Activated CD8-positive, alpha-beta T cell treated with anti-CD3 and anti-CD28 coated beads, Interleukin-2, amount 10 ng/mL, durations not matched to agents 7 days and 5 days (primary cell): ENCODE results near the gene AGL. TPM values are rescaled to one million over a fixed set of nuclear protein-coding genes. Genes with fewer than 3 reads are reported as not detected.

Source experiments
- ATAC-seq: fragments of 150-1000 bp; cut with Tn5 transposase; one replicate; pipeline ENCODE4 v1.10.0; 2021; ENCODE audit warnings: moderate library complexity
- CTCF ChIA-PET: fragments of 350-600 bp; sonication (Branson Sonifier 250); formaldehyde crosslinking; loops from one replicate; lab custom pipeline; 2021; ENCODE audit warnings: antibody characterized with exemption; lab: Charles Lee
- POLR2A ChIA-PET: fragments of 350-600 bp; sonication (Branson Sonifier 250); formaldehyde crosslinking; loops from one replicate; lab custom pipeline; 2021; ENCODE audit warnings: antibody characterized with exemption; lab: Charles Lee
- DNase-seq: peaks from one replicate; pipeline ENCODE4 v3.0.0-alpha.2; 2020
- H3K27ac Mint-ChIP-seq: one replicate; pipeline ENCODE4 v1.8.0; 2021; ENCODE audit warnings: mild to moderate bottlenecking, mixed read lengths
- H3K27me3 Mint-ChIP-seq: one replicate; pipeline ENCODE4 v1.8.0; 2021; ENCODE audit warnings: low read depth, mixed read lengths
- H3K36me3 Mint-ChIP-seq: one replicate; pipeline ENCODE4 v1.8.0; 2021; ENCODE audit warnings: low read depth, mixed read lengths
- H3K4me1 Mint-ChIP-seq: one replicate; pipeline ENCODE4 v1.8.0; 2021; ENCODE audit warnings: low read depth, mixed read lengths
- H3K4me3 Mint-ChIP-seq: one replicate; pipeline ENCODE4 v1.8.0; 2021; ENCODE audit warnings: mild to moderate bottlenecking, mixed read lengths
- H3K9me3 Mint-ChIP-seq: one replicate; pipeline ENCODE4 v1.8.0; 2022; ENCODE audit warnings: mixed read lengths; ENCODE audit not compliant: insufficient read depth
- total RNA-seq, 2 experiments: library from RNA; stranded (reverse); gene quantifications; one replicate each; pipeline ENCODE4 v1.2.3, GENCODE V29; 2021

Gene AGL
- total RNA-seq, result 10 to 100 TPM; 10.8 to 12.0 TPM

DNA sequence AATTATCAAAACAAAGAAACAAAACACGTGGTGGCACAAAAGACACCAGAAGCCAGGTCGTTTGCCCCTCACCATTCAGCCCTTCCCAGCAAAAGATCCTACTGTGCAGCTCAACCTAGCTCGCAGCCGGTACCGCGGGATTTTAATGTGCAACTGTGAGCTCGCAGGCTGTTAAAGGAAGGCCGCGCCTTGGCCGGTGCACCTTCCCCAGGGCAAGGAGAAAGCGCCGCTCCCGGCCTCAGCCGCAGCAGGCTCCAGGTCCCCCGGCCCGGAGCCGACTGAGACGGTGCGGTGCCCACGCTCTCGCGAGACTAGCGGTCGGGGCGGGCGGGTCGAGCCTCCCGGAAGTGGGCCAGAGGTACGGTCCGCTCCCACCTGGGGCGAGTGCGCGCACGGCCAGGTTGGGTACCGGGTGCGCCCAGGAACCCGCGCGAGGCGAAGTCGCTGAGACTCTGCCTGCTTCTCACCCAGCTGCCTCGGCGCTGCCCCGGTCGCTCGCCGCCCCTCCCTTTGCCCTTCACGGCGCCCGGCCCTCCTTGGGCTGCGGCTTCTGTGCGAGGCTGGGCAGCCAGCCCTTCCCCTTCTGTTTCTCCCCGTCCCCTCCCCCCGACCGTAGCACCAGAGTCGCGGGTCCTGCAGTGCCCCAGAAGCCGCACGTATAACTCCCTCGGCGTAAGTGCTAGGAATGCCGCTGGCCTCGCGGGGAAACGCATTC is at the start of gene AGL:
Gene AGL (plus strand): TSS at position 618 of the 715 bp plus-strand sequence. CDS start 682 bp downstream, outside the sequence.
- Mint-ChIP-seq H3K9me3 (no peaks in the 10 kb centered on the region), H3K4me3 (peak within 1 kb of the TSS; percentile 94), H3K36me3 (peaks cover 18% of the 10 kb centered on the region), H3K27ac (peak within 1 kb of the TSS; percentile 89), H3K27me3 (no peaks in the 10 kb centered on the region), H3K4me1 (peaks cover 22% of the 10 kb centered on the region)
- DNase-seq (peak; percentile 89), ATAC-seq (peak; percentile 99)
- ChIA-PET CTCF (interaction anchor here (0.9 kb wide), 1 partner anchor 9 kb away, joined by 3 read pairs; no protein-coding TSS in a partner anchor), POLR2A (interaction anchor here (0.6 to 1.7 kb wide), 6 partner anchors 11 to 359 kb away, joined by 3 to 7 read pairs (median 4); partner anchors contain the start of gene SLC35A3)

DNA sequence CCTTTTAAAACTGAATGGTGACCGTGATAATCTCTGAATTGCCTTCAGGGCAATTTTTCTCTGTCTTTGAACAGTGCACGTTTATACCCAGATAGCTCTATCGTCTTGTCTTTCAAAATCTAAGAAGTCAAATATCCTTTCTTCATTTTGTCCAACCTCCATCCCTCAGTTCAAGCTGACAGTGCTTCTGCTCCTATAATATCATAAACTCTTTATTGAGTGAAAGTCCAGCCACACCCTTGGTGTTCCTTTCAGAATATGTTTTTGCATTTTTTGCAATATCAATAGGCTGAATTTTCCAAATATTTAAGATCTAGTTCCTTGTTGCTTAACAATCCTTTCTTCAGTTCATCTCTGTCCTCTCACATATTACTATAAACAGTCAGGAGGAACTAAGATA is 48.6 kb upstream of the AGL start:
- no peaks in the 10 kb centered on the region for H3K9me3 Mint-ChIP-seq
- ChIA-PET CTCF (no interaction called here), POLR2A (no interaction called here)
- H3K4me1 Mint-ChIP-seq, result no peaks in the 10 kb centered on the region
- no peak overlapping the region for H3K27ac Mint-ChIP-seq
- ATAC-seq (no peak), DNase-seq (no peak)
- no peak overlapping the region for H3K4me3 Mint-ChIP-seq
- no peaks in the 10 kb centered on the region for H3K36me3 Mint-ChIP-seq
- H3K27me3 Mint-ChIP-seq, result peaks cover 18% of the 10 kb centered on the region

DNA sequence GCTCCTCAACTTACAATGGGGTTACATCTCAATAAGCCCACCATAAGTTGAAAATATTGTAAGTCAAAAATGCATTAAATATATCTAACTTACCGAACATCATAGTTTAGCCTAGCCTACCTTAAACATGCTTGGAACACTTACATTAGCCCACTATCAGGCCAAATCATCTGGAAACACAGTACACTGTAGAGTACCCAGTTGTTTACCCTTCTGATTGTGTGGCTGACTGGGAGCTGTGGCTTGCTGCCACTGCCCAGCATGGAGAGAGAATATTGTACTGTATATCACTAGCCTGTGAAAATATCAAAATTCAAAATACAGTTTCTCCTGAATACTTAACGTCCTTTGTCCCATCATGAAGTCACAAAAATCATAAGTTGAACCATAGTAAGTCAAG is 43.3 kb upstream of the AGL start:
- ATAC-seq (no peak), DNase-seq (no peak)
- CTCF ChIA-PET, result interaction anchor here (0.6 to 1.4 kb wide), 2 partner anchors 547 to 648 kb away, joined by 3 to 4 read pairs; no protein-coding TSS in a partner anchor
- Mint-ChIP-seq H3K36me3 (no peaks in the 10 kb centered on the region), H3K27me3 (peaks cover 7% of the 10 kb centered on the region), H3K9me3 (no peaks in the 10 kb centered on the region), H3K4me3 (no peak overlapping the region), H3K4me1 (peaks cover 13% of the 10 kb centered on the region), H3K27ac (no peak overlapping the region)
- POLR2A ChIA-PET, result no interaction called here

DNA sequence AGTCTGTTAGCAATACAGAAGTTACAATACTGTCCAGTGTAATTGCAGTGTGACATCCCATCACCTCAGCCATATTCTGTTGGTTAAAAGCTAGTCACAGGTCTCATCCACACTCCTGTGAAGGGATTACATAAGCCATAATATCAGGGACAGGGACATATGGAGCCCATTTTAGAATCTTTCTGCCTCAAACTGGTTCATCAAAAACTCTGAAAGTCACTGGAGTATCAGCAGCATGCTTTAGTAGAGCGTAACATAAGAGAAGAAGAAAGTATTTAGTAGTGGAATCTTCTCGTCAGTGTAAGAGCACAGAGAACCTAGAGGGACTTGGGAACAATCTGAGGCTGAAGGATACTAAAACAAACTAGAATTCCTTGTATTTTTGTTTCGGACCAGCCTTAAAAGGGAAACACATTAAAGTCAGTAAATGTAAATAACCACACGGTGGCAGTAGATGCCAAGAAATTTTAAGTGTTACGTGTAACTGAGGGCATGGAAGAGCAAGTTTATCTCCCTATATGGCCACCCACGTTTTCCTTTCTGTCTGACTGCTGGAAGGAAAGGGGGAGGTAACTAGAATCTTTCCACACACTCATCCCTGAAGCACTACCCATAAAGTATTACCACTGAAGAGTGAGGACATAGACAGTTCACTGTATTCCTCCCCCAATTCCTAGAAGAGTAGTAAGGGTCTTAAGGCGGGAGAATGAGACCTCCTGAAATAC is 41.6 kb upstream of the AGL start:
- DNase-seq (peak; percentile 64), ATAC-seq (peak; percentile 91)
- POLR2A ChIA-PET, result no interaction called here
- Mint-ChIP-seq H3K9me3 (no peaks in the 10 kb centered on the region), H3K4me3 (no peak overlapping the region), H3K4me1 (peaks cover 13% of the 10 kb centered on the region), H3K36me3 (no peaks in the 10 kb centered on the region), H3K27me3 (peaks cover 12% of the 10 kb centered on the region), H3K27ac (no peak overlapping the region)
- CTCF ChIA-PET, result interaction anchor here (0.7 to 1.3 kb wide), 2 partner anchors 43 to 458 kb away, joined by 3 to 4 read pairs; partner anchors contain the start of genes FRRS1 and RTCA

DNA sequence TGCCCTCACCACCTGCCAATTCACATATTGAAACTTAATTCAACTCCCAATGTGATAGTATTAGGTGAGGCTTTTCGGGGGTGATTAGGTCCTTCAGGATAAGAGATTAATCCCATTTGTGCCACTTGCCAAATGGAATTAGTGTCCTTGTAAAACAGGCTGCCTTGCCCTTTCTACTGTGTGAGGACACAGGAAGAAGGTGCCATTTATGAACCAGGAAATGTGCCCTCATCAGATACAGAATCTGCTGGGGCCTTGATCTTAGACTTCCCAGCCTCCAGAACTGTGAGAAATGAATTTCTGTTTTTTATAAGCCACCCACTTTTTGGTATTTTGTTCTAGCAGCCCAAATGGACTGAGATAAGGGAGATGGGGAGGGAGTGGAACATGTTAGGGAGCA is 39.1 kb upstream of the AGL start:
- Mint-ChIP-seq H3K36me3 (no peaks in the 10 kb centered on the region), H3K4me3 (no peak overlapping the region), H3K9me3 (no peaks in the 10 kb centered on the region), H3K4me1 (peaks cover 13% of the 10 kb centered on the region), H3K27ac (no peak overlapping the region), H3K27me3 (peaks cover 17% of the 10 kb centered on the region)
- ChIA-PET CTCF (interaction anchor here (1.0 kb wide), 1 partner anchor 9 kb away, joined by 3 read pairs; no protein-coding TSS in a partner anchor), POLR2A (no interaction called here)
- DNase-seq (no peak), ATAC-seq (no peak)

DNA sequence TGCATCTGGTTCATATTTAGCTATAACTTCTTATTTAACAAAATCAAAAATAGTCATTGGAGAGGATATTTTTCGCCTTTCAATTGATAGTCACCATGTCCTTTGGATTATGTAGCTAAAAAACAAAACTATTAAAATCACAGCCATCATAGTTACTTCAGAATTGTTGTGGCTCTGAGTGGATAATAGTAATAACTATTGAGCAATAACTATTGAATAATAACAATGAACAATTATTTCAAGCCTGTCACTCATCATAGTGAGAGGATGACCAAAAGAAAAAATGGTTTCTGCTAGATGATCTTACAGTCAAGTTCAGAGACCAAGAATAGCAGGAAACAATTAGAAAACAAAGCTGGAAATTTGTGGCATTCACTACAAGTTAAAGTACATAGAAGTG is 38.4 kb upstream of the AGL start:
- ATAC-seq (no peak), DNase-seq (no peak)
- H3K9me3 Mint-ChIP-seq, result no peaks in the 10 kb centered on the region
- H3K4me1 Mint-ChIP-seq, result peaks cover 13% of the 10 kb centered on the region
- H3K4me3 Mint-ChIP-seq, result no peak overlapping the region
- peaks cover 21% of the 10 kb centered on the region for H3K27me3 Mint-ChIP-seq
- H3K27ac Mint-ChIP-seq, result no peak overlapping the region
- ChIA-PET CTCF (interaction anchor here (0.7 to 1.0 kb wide), 2 partner anchors 9 to 224 kb away, joined by 3 read pairs; no protein-coding TSS in a partner anchor), POLR2A (no interaction called here)
- no peaks in the 10 kb centered on the region for H3K36me3 Mint-ChIP-seq

DNA sequence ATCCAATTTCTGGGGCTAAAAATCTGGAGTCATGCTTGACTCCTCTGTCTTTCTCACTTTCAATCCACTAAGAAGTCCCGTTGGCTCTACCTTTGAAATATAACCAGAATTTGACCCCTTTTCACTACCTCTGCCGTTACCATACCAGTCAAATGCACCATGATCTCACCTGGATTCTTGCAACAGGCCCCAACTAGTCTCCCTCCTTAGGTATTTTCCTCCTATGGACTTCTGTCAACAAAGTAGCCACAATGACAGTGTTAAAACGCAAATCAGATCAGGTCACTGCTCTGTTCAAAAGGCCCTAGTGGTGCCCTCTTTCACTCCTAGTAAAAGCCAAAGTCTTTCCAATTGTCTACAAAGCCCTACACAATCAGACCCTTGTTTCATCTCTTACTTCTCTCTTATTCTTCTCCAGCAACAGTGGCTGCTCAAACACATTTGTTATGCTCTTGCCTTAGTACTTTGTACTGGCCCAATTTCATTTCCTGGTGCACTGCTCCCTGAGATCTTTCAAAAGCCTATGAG is 35.7 kb upstream of the AGL start:
- no peaks in the 10 kb centered on the region for H3K9me3 Mint-ChIP-seq

DNA sequence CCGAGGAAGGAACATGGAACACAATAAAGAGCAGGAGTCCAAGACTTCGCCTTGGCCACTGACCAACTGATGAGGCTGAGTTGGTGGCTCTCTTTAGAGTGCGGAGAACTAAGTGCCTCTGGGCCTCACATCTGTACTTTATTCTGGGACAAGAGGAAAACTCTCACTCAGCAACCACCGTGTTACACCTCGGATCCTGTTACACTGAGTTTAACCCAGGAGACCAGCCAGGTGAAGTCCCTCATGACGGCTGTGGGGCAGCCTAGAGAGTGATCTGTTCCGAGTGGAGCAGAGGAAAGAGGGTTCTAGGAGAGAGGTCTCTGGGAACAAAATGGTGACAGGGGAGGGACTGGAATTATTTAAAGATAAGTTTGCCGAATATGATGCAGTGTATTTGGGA is 33.5 kb upstream of the AGL start:
- DNase-seq (no peak), ATAC-seq (no peak)
- no peak overlapping the region for H3K27ac Mint-ChIP-seq
- no peak overlapping the region for H3K4me3 Mint-ChIP-seq
- H3K4me1 Mint-ChIP-seq, result peaks cover 14% of the 10 kb centered on the region
- H3K36me3 Mint-ChIP-seq, result no peaks in the 10 kb centered on the region
- CTCF ChIA-PET, result no interaction called here
- peaks cover 14% of the 10 kb centered on the region for H3K27me3 Mint-ChIP-seq
- H3K9me3 Mint-ChIP-seq, result no peaks in the 10 kb centered on the region
- POLR2A ChIA-PET, result no interaction called here

More for the DNA sequence above, 35.7 kb upstream of the AGL start:
- Mint-ChIP-seq H3K36me3 (no peaks in the 10 kb centered on the region), H3K4me3 (no peak overlapping the region), H3K4me1 (peaks cover 5% of the 10 kb centered on the region), H3K27me3 (peaks cover 14% of the 10 kb centered on the region), H3K27ac (no peak overlapping the region)
- no peak for ATAC-seq
- no peak for DNase-seq
- CTCF ChIA-PET, result no interaction called here
- POLR2A ChIA-PET, result no interaction called here

DNA sequence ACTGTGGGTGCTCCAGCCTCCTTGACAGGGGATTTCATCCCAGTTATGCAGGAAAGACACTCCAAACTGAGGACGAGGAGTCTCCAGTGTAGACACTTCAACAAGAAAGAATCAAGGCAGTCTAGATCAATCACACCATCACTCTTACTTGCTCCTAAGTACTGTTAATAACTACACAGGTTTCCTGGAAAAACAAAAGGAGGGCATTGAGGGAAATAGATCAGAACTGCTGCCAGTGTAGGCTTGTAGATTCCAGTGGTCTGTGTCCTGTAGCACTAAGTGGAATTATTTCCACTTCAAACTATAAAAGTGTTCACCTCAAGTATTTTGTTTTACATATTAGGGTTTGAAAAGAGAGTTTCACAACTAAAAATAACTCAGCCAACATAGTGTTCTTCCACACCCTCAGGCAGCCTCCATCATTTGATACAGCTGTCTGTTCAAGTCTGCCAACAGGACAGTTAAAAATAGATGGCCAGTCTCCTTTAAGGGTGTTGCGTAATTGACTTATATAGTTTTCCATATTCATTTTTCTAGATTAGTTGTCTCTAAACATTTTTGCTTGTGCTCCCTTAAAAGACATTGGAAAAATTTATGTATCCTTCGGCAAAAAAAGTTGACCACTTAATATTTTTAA is 32.0 kb upstream of the AGL start:
- ChIA-PET POLR2A (no interaction called here), CTCF (no interaction called here)
- DNase-seq (no peak), ATAC-seq (no peak)
- Mint-ChIP-seq H3K27me3 (peaks cover 9% of the 10 kb centered on the region), H3K4me1 (peaks cover 18% of the 10 kb centered on the region), H3K36me3 (no peaks in the 10 kb centered on the region), H3K4me3 (no peak overlapping the region), H3K27ac (no peak overlapping the region), H3K9me3 (no peaks in the 10 kb centered on the region)

DNA sequence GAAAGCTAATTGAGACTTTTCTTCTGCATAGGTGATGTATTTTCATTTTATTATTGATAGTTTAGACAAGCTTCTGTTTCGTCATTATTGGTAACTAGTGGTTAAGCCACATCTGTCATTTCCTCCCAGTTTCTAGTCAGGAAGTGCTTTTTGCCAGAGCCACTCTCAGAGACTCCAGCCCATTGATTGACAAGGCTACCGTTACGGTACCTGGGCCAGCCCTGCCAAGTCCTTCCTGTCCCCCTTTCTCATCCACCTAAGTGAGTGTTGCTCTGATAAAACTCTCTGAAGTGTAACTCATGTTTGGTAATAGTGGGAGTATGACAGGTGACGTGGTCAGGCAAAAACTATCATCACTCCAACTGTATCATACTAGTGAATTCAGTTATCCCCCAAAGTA is 29.6 kb upstream of the AGL start:
- Mint-ChIP-seq H3K4me1 (peaks cover 18% of the 10 kb centered on the region), H3K4me3 (peak overlapping the region; percentile 27), H3K27me3 (peaks cover 4% of the 10 kb centered on the region), H3K27ac (peak overlapping the region; percentile 67), H3K9me3 (no peaks in the 10 kb centered on the region), H3K36me3 (peaks cover 2% of the 10 kb centered on the region)
- CTCF ChIA-PET, result interaction anchor here (0.9 kb wide), 1 partner anchor 9 kb away, joined by 3 read pairs; no protein-coding TSS in a partner anchor
- POLR2A ChIA-PET, result no interaction called here
- peak; percentile 63 for DNase-seq
- peak; percentile 96 for ATAC-seq

DNA sequence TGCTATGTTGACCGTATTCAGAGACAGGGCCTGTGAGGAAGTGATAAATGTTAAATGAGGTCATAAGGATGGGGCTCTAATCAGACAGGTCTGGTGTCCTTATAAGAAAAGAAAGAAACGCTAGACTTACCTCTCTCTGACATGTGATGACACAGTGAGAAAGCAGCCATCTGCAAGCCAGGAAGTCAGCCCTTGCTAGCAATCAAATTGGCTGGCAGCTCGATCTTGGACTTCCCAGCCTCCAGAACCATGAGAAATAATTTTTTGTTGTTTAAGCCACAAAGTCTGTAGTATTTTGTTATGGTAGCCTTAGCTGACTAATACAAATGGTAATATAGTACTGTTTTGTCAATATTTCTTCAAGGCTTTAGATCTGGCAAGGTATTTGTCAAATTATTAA is 25.1 kb upstream of the AGL start:
- DNase-seq (no peak), ATAC-seq (no peak)
- POLR2A ChIA-PET, result no interaction called here
- Mint-ChIP-seq H3K27me3 (no peaks in the 10 kb centered on the region), H3K4me3 (no peak overlapping the region), H3K4me1 (peaks cover 12% of the 10 kb centered on the region), H3K36me3 (peaks cover 2% of the 10 kb centered on the region), H3K27ac (no peak overlapping the region), H3K9me3 (no peaks in the 10 kb centered on the region)
- CTCF ChIA-PET, result no interaction called here
